H1 (cell line): Measurements from ENCODE around the gene SLC4A8. TPM values are rescaled to one million over a fixed set of nuclear protein-coding genes. Genes with fewer than 3 reads are reported as not detected.

ENCODE experiments used
- CTCF ChIA-PET: fragments of 300-600 bp; sonication (Branson Sonifier 250); formaldehyde crosslinking; loops from one replicate; lab custom pipeline; 2021; ENCODE audit not compliant: partially characterized antibody; lab: Charles Lee
- POLR2A ChIA-PET: fragments of 300-600 bp; sonication (Branson Sonifier 250); formaldehyde crosslinking; loops from one replicate; lab custom pipeline; 2021; ENCODE audit warnings: inconsistent platforms; ENCODE audit not compliant: partially characterized antibody; lab: Charles Lee
- DNase-seq, 2 experiments: peaks; one replicate each; pipeline versions ENCODE4 v3.0.0 to v3.0.0-alpha.2; 2010 to 2022; ENCODE audit warnings: low spot score in 2 of 2, low read depth in 1 of 2, mixed read lengths in 1 of 2
- FAIRE-seq: peaks from 2 replicates; lab custom pipeline; 2011; peaks lifted over from hg19 to GRCh38; lab: Jason Lieb, UNC
- H2AFZ ChIP-seq: 2 replicates; pipeline ENCODE4 v1.8.1; 2012; ENCODE audit warnings: low read length, inconsistent platforms
- H2AK5ac ChIP-seq: 2 replicates; pipeline ENCODE4 v1.6.1; 2013; ENCODE audit warnings: low read depth, low read length
- H2BK120ac ChIP-seq: replicated peaks from 2 replicates; pipeline ENCODE3; 2013; ENCODE audit warnings: low read depth, low read length, inconsistent platforms
- H2BK12ac ChIP-seq: 2 replicates; pipeline ENCODE4 v1.6.1; 2013; ENCODE audit warnings: low read depth, low read length
- H2BK15ac ChIP-seq: 2 replicates; pipeline ENCODE4 v1.6.1; 2013; ENCODE audit warnings: low read length
- H2BK20ac ChIP-seq: 2 replicates; pipeline ENCODE4 v1.6.1; 2013; ENCODE audit warnings: low read length
- H2BK5ac ChIP-seq: 2 replicates; pipeline ENCODE4 v1.6.1; 2013; ENCODE audit warnings: low read depth, low read length
- H3K14ac ChIP-seq: 2 replicates; pipeline ENCODE4 v1.6.1; 2013; ENCODE audit warnings: inconsistent platforms; ENCODE audit not compliant: insufficient read length
- H3K18ac ChIP-seq: 2 replicates; pipeline ENCODE4 v1.6.1; 2013; ENCODE audit warnings: low read length; ENCODE audit errors: extremely low read depth
- H3K23ac ChIP-seq: 2 replicates; pipeline ENCODE4 v1.6.1; 2013; ENCODE audit warnings: inconsistent platforms; ENCODE audit not compliant: insufficient read length
- H3K23me2 ChIP-seq: 2 replicates; pipeline ENCODE4 v1.6.1; 2013; ENCODE audit warnings: low read depth, low read length
- H3K27ac ChIP-seq: 2 replicates; pipeline ENCODE4 v1.6.1; 2011; ENCODE audit warnings: low read depth, low read length, inconsistent platforms
- H3K27me3 ChIP-seq, 4 experiments: replicated peaks in 1 of 4; 1 replicate in 1 of 4; 2 replicates in 3 of 4; pipeline versions ENCODE4 v1.6.1 to v1.8.1; 2011 to 2013; ENCODE audit warnings: low read length in 3 of 4, mild to moderate bottlenecking in 3 of 4, inconsistent platforms in 2 of 4, mixed read lengths in 2 of 4, moderate library complexity in 1 of 4; ENCODE audit not compliant: control insufficient read depth in 3 of 4, insufficient read depth in 3 of 4; ENCODE audit errors: extremely low read depth in 1 of 4
- H3K36me3 ChIP-seq, 4 experiments: 2 replicates each; pipeline versions ENCODE4 v1.6.1 to v1.8.1; 2011 to 2013; ENCODE audit warnings: mild to moderate bottlenecking in 4 of 4, low read length in 3 of 4, moderate library complexity in 2 of 4, control low read depth in 1 of 4, inconsistent platforms in 1 of 4; ENCODE audit not compliant: insufficient read depth in 4 of 4, control insufficient read depth in 2 of 4
- H3K4ac ChIP-seq: replicated peaks from 2 replicates; pipeline ENCODE3; 2013; ENCODE audit warnings: low read length, low read depth, mixed read lengths, inconsistent platforms; ENCODE audit not compliant: insufficient read length
- H3K4me1 ChIP-seq, 4 experiments: replicated peaks in 1 of 4; 1 replicate in 1 of 4; 2 replicates in 3 of 4; pipeline versions ENCODE4 v1.6.1 to v1.8.1; 2011 to 2013; ENCODE audit warnings: low read length in 3 of 4, inconsistent platforms in 2 of 4, mixed read lengths in 1 of 4; ENCODE audit not compliant: insufficient read depth in 4 of 4, control insufficient read depth in 3 of 4
- H3K4me2 ChIP-seq, 2 experiments: 2 replicates each; pipeline versions ENCODE4 v1.6.1 to v1.8.1; 2011 to 2013; ENCODE audit warnings: low read depth in 2 of 2, low read length in 2 of 2, control low read depth in 1 of 2, inconsistent platforms in 1 of 2, mild to moderate bottlenecking in 1 of 2; ENCODE audit not compliant: insufficient read depth in 1 of 2
- H3K4me3 ChIP-seq, 4 experiments: fragments of 200-600, 300-600 bp in 1 of 4; sonication (generic), shearing (Covaris generic), sonication (Bioruptor Twin) in 1 of 4; 2 replicates each; pipeline versions ENCODE4 v1.5.1 to v1.8.1; 2011 to 2016; ENCODE audit warnings: low read length in 4 of 4, low read depth in 3 of 4, control low read depth in 2 of 4, inconsistent platforms in 2 of 4, mild to moderate bottlenecking in 2 of 4, mixed read lengths in 1 of 4, moderate library complexity in 1 of 4; ENCODE audit not compliant: insufficient read depth in 2 of 4; ENCODE audit errors: extremely low read depth in 1 of 4
- H3K56ac ChIP-seq: replicated peaks from 2 replicates; pipeline ENCODE3; 2013; ENCODE audit warnings: low read depth, mild to moderate bottlenecking, mixed read lengths, low read length, inconsistent platforms; ENCODE audit not compliant: insufficient read length
- H3K79me1 ChIP-seq: 2 replicates; pipeline ENCODE4 v1.6.1; 2013; ENCODE audit warnings: low read depth, low read length, control low read depth
- H3K79me2 ChIP-seq, 2 experiments: 2 replicates each; pipeline versions ENCODE4 v1.6.1 to v1.8.1; 2012 to 2013; ENCODE audit warnings: low read length in 2 of 2, mild to moderate bottlenecking in 2 of 2, inconsistent platforms in 1 of 2; ENCODE audit not compliant: insufficient read depth in 2 of 2, control insufficient read depth in 1 of 2
- H3K9ac ChIP-seq, 4 experiments: replicated peaks in 1 of 4; 1 replicate in 1 of 4; 2 replicates in 3 of 4; pipeline versions ENCODE4 v1.6.1 to v1.8.1; 2011 to 2013; ENCODE audit warnings: low read depth in 3 of 4, low read length in 3 of 4, control low read depth in 2 of 4, mild to moderate bottlenecking in 2 of 4, moderate library complexity in 2 of 4, inconsistent platforms in 1 of 4; ENCODE audit errors: extremely low read depth in 1 of 4
- H3K9me3 ChIP-seq, 2 experiments: 2 replicates each; pipeline versions ENCODE4 v1.6.1 to v1.8.1; 2012 to 2013; ENCODE audit warnings: mild to moderate bottlenecking in 2 of 2, moderate library complexity in 2 of 2, control low read depth in 1 of 2, inconsistent platforms in 1 of 2, low read depth in 1 of 2, low read length in 1 of 2, mixed read lengths in 1 of 2; ENCODE audit not compliant: insufficient read depth in 2 of 2
- H4K20me1 ChIP-seq, 2 experiments: replicated peaks in 1 of 2; 2 replicates each; pipeline versions ENCODE3 to v1.8.1; 2011 to 2013; ENCODE audit warnings: inconsistent platforms in 2 of 2, low read length in 2 of 2, mild to moderate bottlenecking in 1 of 2; ENCODE audit not compliant: insufficient read depth in 2 of 2, control insufficient read depth in 1 of 2
- H4K5ac ChIP-seq: 2 replicates; pipeline ENCODE4 v1.6.1; 2013; ENCODE audit warnings: low read length, low read depth, mixed read lengths, inconsistent platforms; ENCODE audit not compliant: insufficient read length
- H4K8ac ChIP-seq: 2 replicates; pipeline ENCODE4 v1.8.0; 2013; ENCODE audit warnings: mild to moderate bottlenecking, moderate library complexity, low read length, inconsistent platforms; ENCODE audit not compliant: insufficient read depth; ENCODE audit errors: extremely low read depth
- H4K91ac ChIP-seq: replicated peaks from 2 replicates; pipeline ENCODE3; 2013; ENCODE audit warnings: low read length, mixed read lengths, inconsistent platforms; ENCODE audit not compliant: insufficient read length
- CBX5 ChIP-seq: fragments of 300-800, 300-1000 bp; sonication (generic); IDR thresholded peaks from 2 replicates; pipeline ENCODE4 v1.7.1; 2016; ENCODE audit warnings: antibody characterized with exemption, low read length, low read depth
- CBX8 ChIP-seq: fragments of 300-800, 300-1000 bp; sonication (generic); IDR thresholded peaks from 2 replicates; pipeline ENCODE4 v1.7.1; 2016; ENCODE audit warnings: low read depth, low read length, borderline replicate concordance
- CTCF ChIP-seq, 3 experiments: IDR thresholded peaks; 1 replicate in 2 of 3; 2 replicates in 1 of 3; pipeline versions ENCODE4 v1.5.1 to v1.6.1; 2011; ENCODE audit warnings: low read length in 3 of 3, mild to moderate bottlenecking in 3 of 3, inconsistent platforms in 2 of 3, low read depth in 1 of 3, moderate library complexity in 1 of 3; ENCODE audit not compliant: insufficient read depth in 1 of 3; ENCODE audit errors: control extremely low read depth in 1 of 3
- JUND ChIP-seq: IDR thresholded peaks from 2 replicates; pipeline ENCODE4 v1.6.1; 2011; ENCODE audit warnings: mild to moderate bottlenecking, improper control_type of control experiment, low read length
- KDM4A ChIP-seq: IDR thresholded peaks from one replicate; pipeline ENCODE4 v1.7.1; 2012; ENCODE audit warnings: low read depth, mild to moderate bottlenecking, moderate library complexity, low read length, inconsistent platforms; ENCODE audit not compliant: severe bottlenecking
- POLR2A ChIP-seq, 2 experiments: IDR thresholded peaks; 1 replicate in 1 of 2; 2 replicates in 1 of 2; pipeline ENCODE4 v1.6.1; 2011; ENCODE audit warnings: low read depth in 2 of 2, low read length in 2 of 2, mild to moderate bottlenecking in 2 of 2; ENCODE audit errors: control extremely low read depth in 1 of 2
- RFX5 ChIP-seq: IDR thresholded peaks from 2 replicates; pipeline ENCODE4 v1.6.1; 2011; ENCODE audit warnings: low read depth, low read length, improper control_type of control experiment, borderline replicate concordance
- RNF2 ChIP-seq: fragments of 200-900, 300-1000 bp; sonication (generic); IDR thresholded peaks from 2 replicates; pipeline ENCODE4 v1.7.1; 2016; ENCODE audit warnings: borderline replicate concordance, low read depth, mild to moderate bottlenecking, antibody characterized with exemption, low read length; ENCODE audit not compliant: poor library complexity, severe bottlenecking; ENCODE audit errors: missing control alignments
- SIN3A ChIP-seq, 2 experiments: IDR thresholded peaks in 1 of 2; conservative IDR thresholded peaks in 1 of 2; 2 replicates each; pipeline ENCODE4 v1.6.1; 2011 to 2012; ENCODE audit warnings: low read length in 2 of 2, improper control_type of control experiment in 1 of 2, low read depth in 1 of 2, mild to moderate bottlenecking in 1 of 2
- SRF ChIP-seq: IDR thresholded peaks from 2 replicates; pipeline ENCODE4 v1.6.1; 2011; ENCODE audit warnings: mild to moderate bottlenecking, low read depth, low read length, moderate library complexity
- USF2 ChIP-seq: IDR thresholded peaks from 2 replicates; pipeline ENCODE4 v1.6.1; 2011; ENCODE audit warnings: low read length, improper control_type of control experiment
- polyA plus RNA-seq, 7 experiments: library from polyadenylated mRNA; depleted of rRNA in 3 of 7; stranded (reverse) in 5 of 7; unstranded in 2 of 7; fragments of >200 nt in 5 of 7; fragments of 200-250 nt in 2 of 7; gene quantifications; 1 replicate in 5 of 7; 2 replicates in 1 of 7; 4 replicates in 1 of 7; pipeline versions ENCODE4 v1.2.1 to v1.2.3, GENCODE V29; 2011 to 2013; ENCODE audit warnings: missing spikeins in 2 of 7, mixed read lengths in 2 of 7
- total RNA-seq: library from RNA; stranded (reverse); fragmentation: NEBNext Ultra II Directional; extraction: Animal tissue kit (Norgen Biotek cat#: 25700); gene quantifications from 2 replicates; pipeline ENCODE4 v1.2.1, GENCODE V29; 2021

Gene SLC4A8
- total and polyA plus RNA-seq, 2 of the 8 experiments (the other 6 are each of a cell fraction or from before 2014, with no cell fraction given) = 11.2 to 13.4 TPM

GRCh38 chr12:51546097-51546496, 121.5 kb downstream of the SLC4A8 start:
- H3K23me2 ChIP-seq = no peaks in the 10 kb centered on the region
- CTCF ChIA-PET = interaction anchor here (1.1 to 2.3 kb wide), 4 partner anchors 9 to 133 kb away, joined by 3 to 10 read pairs (median 6); no protein-coding TSS in a partner anchor
- POLR2A ChIA-PET = no interaction called here
- no peak for TF ChIP-seq CBX8
- TF ChIP-seq USF2 = no peak
- TF ChIP-seq CTCF (IDR thresholded peaks at IDR 0.05; ENCODE audit: control extremely low read depth in 1 of 3, insufficient read depth in 1 of 3, low read depth in 1 of 3, low read length in 3 of 3) = no peak
- no peak for TF ChIP-seq RFX5
- TF ChIP-seq SIN3A (conservative IDR thresholded peaks at IDR 0.05 in 1 of 2, IDR thresholded peaks at IDR 0.05 in 1 of 2; ENCODE audit: low read depth in 1 of 2, low read length in 2 of 2) = no peak
- TF ChIP-seq KDM4A = no peak
- no peak for TF ChIP-seq POLR2A (IDR thresholded peaks at IDR 0.05; ENCODE audit: control extremely low read depth in 1 of 2, low read depth in 2 of 2, low read length in 2 of 2)
- no peak for TF ChIP-seq SRF
- TF ChIP-seq RNF2 = no peak
- no peak for TF ChIP-seq JUND
- TF ChIP-seq CBX5 = no peak

More at GRCh38 chr12:51546097-51546496, 121.5 kb downstream of the SLC4A8 start:
- no peak overlapping the region for H2AFZ ChIP-seq
- peaks cover 2 to 7% (median 4%) of the 10 kb centered on the region in 4 experiments; a peak in 5 of 7 replicates for H3K4me1 ChIP-seq
- no peak overlapping the region for H3K56ac ChIP-seq
- DNase-seq (no peak), FAIRE-seq (no peak)
- no peak overlapping the region for H3K9ac ChIP-seq
- H3K4me3 ChIP-seq = no peak overlapping the region
- no peak overlapping the region for H3K4ac ChIP-seq
- H4K8ac ChIP-seq = no peak overlapping the region
- no peak overlapping the region for H3K14ac ChIP-seq
- H3K9me3 ChIP-seq = no peaks in the 10 kb centered on the region; a peak in 1 of 4 replicates
- H4K5ac ChIP-seq = no peak overlapping the region
- no peak overlapping the region for H2AK5ac ChIP-seq
- no peak overlapping the region for H3K4me2 ChIP-seq
- H3K23ac ChIP-seq = no peak overlapping the region
- no peak overlapping the region for H3K18ac ChIP-seq
- H2BK15ac ChIP-seq = no peak overlapping the region
- H3K79me2 ChIP-seq = no peaks in the 10 kb centered on the region
- H3K79me1 ChIP-seq = no peaks in the 10 kb centered on the region
- no peaks in the 10 kb centered on the region for H3K27me3 ChIP-seq
- H3K27ac ChIP-seq = no peak overlapping the region
- H2BK12ac ChIP-seq = no peak overlapping the region
- no peak overlapping the region for H2BK20ac ChIP-seq
- H4K91ac ChIP-seq = no peak overlapping the region
- no peaks in the 10 kb centered on the region for H4K20me1 ChIP-seq
- H3K36me3 ChIP-seq = no peaks in the 10 kb centered on the region
- no peak overlapping the region for H2BK120ac ChIP-seq
- H2BK5ac ChIP-seq = no peak overlapping the region
